CD14-positive monocyte (primary cell): Measurements from ENCODE around the gene GPR15LG. TPM values are rescaled to one million over a fixed set of nuclear protein-coding genes. Genes with fewer than 3 reads are reported as not detected.

Experiments used
- DNase-seq, 3 donors: peaks; one replicate each; pipeline ENCODE4 v3.0.0-alpha.2; 2011 to 2022
- H2AFZ ChIP-seq: 2 replicates; pipeline ENCODE4 v1.6.0; 2012; ENCODE audit warnings: mild to moderate bottlenecking, low read depth, low read length, inconsistent platforms; ENCODE audit not compliant: insufficient read depth, poor library complexity, severe bottlenecking
- H3K27ac ChIP-seq, 2 donors: 1 replicate in 1 of 2; 2 replicates in 1 of 2; pipeline ENCODE4 v1.5.1; 2012 to 2013; ENCODE audit warnings: low read length in 2 of 2, control low read depth in 1 of 2, inconsistent platforms in 1 of 2, low read depth in 1 of 2, mild to moderate bottlenecking in 1 of 2
- H3K27me3 ChIP-seq, 2 donors: one replicate each; pipeline versions ENCODE4 v1.6.0 to v1.6.1; 2011 to 2013; ENCODE audit warnings: low read length in 2 of 2; ENCODE audit not compliant: control insufficient read depth in 2 of 2, insufficient read depth in 2 of 2
- H3K36me3 ChIP-seq, 2 donors: replicated peaks in 1 of 2; 1 replicate in 1 of 2; 2 replicates in 1 of 2; pipeline versions ENCODE4 v1.5.1 to v1.6.1; 2012 to 2013; ENCODE audit warnings: low read length in 2 of 2, control low read depth in 1 of 2, inconsistent platforms in 1 of 2, mild to moderate bottlenecking in 1 of 2; ENCODE audit not compliant: insufficient read depth in 2 of 2, control insufficient read depth in 1 of 2
- H3K4me1 ChIP-seq, 2 donors: 1 replicate in 1 of 2; 2 replicates in 1 of 2; pipeline versions ENCODE4 v1.5.1 to v1.6.1; 2012 to 2013; ENCODE audit warnings: low read length in 2 of 2, control low read depth in 1 of 2, inconsistent platforms in 1 of 2, mild to moderate bottlenecking in 1 of 2, moderate library complexity in 1 of 2; ENCODE audit not compliant: insufficient read depth in 2 of 2, control insufficient read depth in 1 of 2
- H3K4me2 ChIP-seq: replicated peaks from 2 replicates; pipeline ENCODE3; 2012; ENCODE audit warnings: low read length, moderate library complexity, mild to moderate bottlenecking; ENCODE audit not compliant: poor library complexity, severe bottlenecking; ENCODE audit errors: extremely low read depth
- H3K4me3 ChIP-seq, 3 experiments: fragments of 200-600 bp in 1 of 3; sonication (generic) in 1 of 3; replicated peaks in 1 of 3; 1 replicate in 2 of 3; 2 replicates in 1 of 3; pipeline ENCODE4 v1.5.1; 2011 to 2013; ENCODE audit warnings: low read length in 3 of 3, mild to moderate bottlenecking in 3 of 3, control low read depth in 2 of 3, low read depth in 2 of 3, inconsistent platforms in 1 of 3, moderate library complexity in 1 of 3
- H3K79me2 ChIP-seq: 2 replicates; pipeline ENCODE4 v1.6.0; 2012; ENCODE audit warnings: mild to moderate bottlenecking, control low read depth, inconsistent platforms, low read length, moderate library complexity; ENCODE audit not compliant: insufficient read depth
- H3K9ac ChIP-seq: 2 replicates; pipeline ENCODE4 v1.6.0; 2017; ENCODE audit warnings: low read length, mild to moderate bottlenecking; ENCODE audit not compliant: insufficient read depth, poor library complexity, severe bottlenecking
- H3K9me3 ChIP-seq, 2 donors: replicated peaks in 1 of 2; 1 replicate in 1 of 2; 2 replicates in 1 of 2; pipeline versions ENCODE4 v1.5.1 to v1.6.1; 2012 to 2013; ENCODE audit warnings: low read length in 2 of 2, control low read depth in 1 of 2; ENCODE audit not compliant: control insufficient read depth in 1 of 2, insufficient read depth in 1 of 2
- H4K20me1 ChIP-seq: 2 replicates; pipeline ENCODE4 v1.6.0; 2012; ENCODE audit warnings: mild to moderate bottlenecking, low read length, control low read depth, moderate library complexity; ENCODE audit not compliant: insufficient read depth
- H3K27ac Mint-ChIP-seq, 7 donors: one replicate each; pipeline ENCODE4 v1.8.0; 2020; ENCODE audit warnings: mild to moderate bottlenecking in 7 of 7, mixed read lengths in 7 of 7, moderate library complexity in 6 of 7, inconsistent platforms in 2 of 7
- H3K27me3 Mint-ChIP-seq, 3 donors: one replicate each; pipeline ENCODE4 v1.8.0; 2021 to 2022; ENCODE audit warnings: low read depth in 3 of 3, mild to moderate bottlenecking in 3 of 3, mixed read lengths in 3 of 3, moderate library complexity in 3 of 3, inconsistent platforms in 1 of 3
- H3K36me3 Mint-ChIP-seq, 2 donors: one replicate each; pipeline ENCODE4 v1.8.0; 2020; ENCODE audit warnings: mixed read lengths in 2 of 2, inconsistent platforms in 1 of 2, mild to moderate bottlenecking in 1 of 2
- H3K4me1 Mint-ChIP-seq: one replicate; pipeline ENCODE4 v1.8.0; 2020; ENCODE audit warnings: mild to moderate bottlenecking, mixed read lengths
- H3K4me3 Mint-ChIP-seq, 2 donors: one replicate each; pipeline ENCODE4 v1.8.0; 2020; ENCODE audit warnings: mild to moderate bottlenecking in 2 of 2, mixed read lengths in 2 of 2, moderate library complexity in 1 of 2
- H3K9me3 Mint-ChIP-seq, 7 donors: one replicate each; pipeline ENCODE4 v1.8.0; 2020 to 2022; ENCODE audit warnings: mixed read lengths in 7 of 7, mild to moderate bottlenecking in 6 of 7, moderate library complexity in 6 of 7, inconsistent platforms in 2 of 7
- CTCF ChIP-seq: fragments of 200-600 bp; IDR thresholded peaks from one replicate; pipeline ENCODE4 v1.8.0; 2022; ENCODE audit warnings: antibody characterized with exemption, mild to moderate bottlenecking
- WGBS: methylation state at CpG from one replicate; pipeline ENCODE4 v1.1.5; 2013; ENCODE audit warnings: missing lambda C conversion rate; ENCODE audit not compliant: insufficient coverage; 5-methylcytosine and 5-hydroxymethylcytosine counted together
- intact Hi-C, 2 donors: fragments of 100-400 bp; cut with micrococcal nuclease; formaldehyde crosslinking; loops; one replicate each; pipeline versions ENCODE4 v1.15.0 to v1.15.1; 2023
- polyA plus RNA-seq, 3 donors: library from polyadenylated mRNA; depleted of rRNA in 1 of 3; unstranded in 2 of 3; stranded (reverse) in 1 of 3; fragments of 300-500 nt in 2 of 3; fragments of >200 nt in 1 of 3; fragmentation: Illumina TruSeq in 2 of 3; gene quantifications; 1 replicate in 2 of 3; 2 replicates in 1 of 3; pipeline ENCODE4 v1.2.3, GENCODE V29; 2012 to 2021

GPR15LG gene
- polyA plus RNA-seq, 3 donors: not detected

GRCh38 chr10:84155521-84155920 is 18.1 kb upstream of the GPR15LG start:
- no peaks in the 10 kb centered on the region for H3K9me3 ChIP-seq
- Mint-ChIP-seq H3K4me1 (peaks cover 25% of the 10 kb centered on the region), H3K27me3 (peaks cover 7 to 12% (median 10%) of the 10 kb centered on the region in 3 donors), H3K36me3 (peaks cover 50 to 56% of the 10 kb centered on the region in 2 donors), H3K4me3 (no peak overlapping the region), H3K9me3 (peaks cover 0 to 1% (median 0%) of the 10 kb centered on the region in 7 donors), H3K27ac (peak overlapping the region in 4 of 7 donors; percentile 32 to 58 (median 40))
- 100% methylated on average over 3 of the region's 4 CpGs for WGBS
- DNase-seq: no peak
- no peak overlapping the region for H2AFZ ChIP-seq
- H3K4me2 ChIP-seq: no peak overlapping the region
- TF ChIP-seq CTCF: no peak
- H3K27ac ChIP-seq: no peak overlapping the region
- no peaks in the 10 kb centered on the region for H3K79me2 ChIP-seq
- no peak overlapping the region for H3K4me3 ChIP-seq
- H3K36me3 ChIP-seq: peaks cover 46 to 54% of the 10 kb centered on the region in 2 donors
- peaks cover 7% of the 10 kb centered on the region in 2 donors for H3K27me3 ChIP-seq
- H3K9ac ChIP-seq: no peak overlapping the region
- H3K4me1 ChIP-seq: peaks cover 7 to 18% of the 10 kb centered on the region in 2 donors
- intact Hi-C loops: no loop called here
- no peaks in the 10 kb centered on the region for H4K20me1 ChIP-seq

GRCh38 chr10:84156009-84156408 is 17.6 kb upstream of the GPR15LG start:
- Histone ChIP-seq H3K4me2 (no peak overlapping the region), H2AFZ (no peak overlapping the region), H4K20me1 (no peaks in the 10 kb centered on the region), H3K79me2 (no peaks in the 10 kb centered on the region), H3K4me1 (peaks cover 7 to 18% of the 10 kb centered on the region in 2 donors), H3K9me3 (no peaks in the 10 kb centered on the region), H3K4me3 (no peak overlapping the region), H3K27ac (no peak overlapping the region), H3K36me3 (peaks cover 41 to 49% of the 10 kb centered on the region in 2 donors), H3K9ac (no peak overlapping the region), H3K27me3 (peaks cover 7% of the 10 kb centered on the region in 2 donors)
- Mint-ChIP-seq H3K36me3 (peaks cover 45 to 51% of the 10 kb centered on the region in 2 donors), H3K4me3 (no peak overlapping the region), H3K27ac (peak overlapping the region in 6 of 7 donors; percentile 30 to 68 (median 40)), H3K27me3 (peaks cover 7 to 12% (median 11%) of the 10 kb centered on the region in 3 donors), H3K4me1 (peaks cover 25% of the 10 kb centered on the region), H3K9me3 (peaks cover 0 to 1% (median 0%) of the 10 kb centered on the region in 7 donors)
- no CpG with 5 or more reads among the region's 2 CpGs for WGBS
- no peak for TF ChIP-seq CTCF
- intact Hi-C loops: no loop called here
- no peak for DNase-seq
